T-cell (primary cell): Measurements from ENCODE around the gene FLT3LG. TPM values are rescaled to one million over a fixed set of nuclear protein-coding genes. Genes with fewer than 3 reads are reported as not detected.
A peak's percentile ranks its signal among the peaks of the same experiment; 100 is the strongest.

ENCODE experiments used
- ATAC-seq, 4 experiments: fragments of 200-7000 bp in 3 of 4; fragments of 150-1000 bp in 1 of 4; cut with Tn5 transposase; replicated peaks in 1 of 4; 1 replicate in 3 of 4; 2 replicates in 1 of 4; pipeline ENCODE4 v1.10.0; 2021; ENCODE audit warnings: moderate library complexity in 3 of 4, mild to moderate bottlenecking in 2 of 4, moderate number of reproducible peaks in 1 of 4
- CTCF ChIA-PET, 2 donors: fragments of 300-600 bp; sonication (Branson Sonifier 250); formaldehyde crosslinking; loops; one replicate each; lab custom pipeline; 2022; ENCODE audit warnings: antibody characterized with exemption in 2 of 2; lab: Charles Lee
- POLR2A ChIA-PET, 2 donors: fragments of 300-600 bp; sonication (Branson Sonifier 250); formaldehyde crosslinking; loops; one replicate each; lab custom pipeline; 2022; ENCODE audit warnings: antibody characterized with exemption in 2 of 2; lab: Charles Lee
- DNase-seq, 35 experiments: peaks; one replicate each; pipeline versions ENCODE4 v3.0.0 to v3.0.0-alpha.2; 2013 to 2023
- H3K27ac ChIP-seq: one replicate; pipeline ENCODE4 v1.5.1; 2013; ENCODE audit warnings: low read length
- H3K27me3 ChIP-seq, 2 experiments: replicated peaks in 1 of 2; 1 replicate in 1 of 2; 2 replicates in 1 of 2; pipeline versions ENCODE4 v1.6.1 to v1.7.0; 2013; ENCODE audit warnings: low read length in 1 of 2, mixed read lengths in 1 of 2; ENCODE audit not compliant: control insufficient read depth in 2 of 2, insufficient read depth in 2 of 2; ENCODE audit errors: extremely low read depth in 1 of 2
- H3K36me3 ChIP-seq, 2 donors: 1 replicate in 1 of 2; 2 replicates in 1 of 2; pipeline versions ENCODE4 v1.6.1 to v1.7.0; 2013; ENCODE audit warnings: low read length in 1 of 2; ENCODE audit not compliant: control insufficient read depth in 2 of 2, insufficient read depth in 1 of 2; ENCODE audit errors: extremely low read depth in 1 of 2
- H3K4me1 ChIP-seq, 2 experiments: 1 replicate in 1 of 2; 2 replicates in 1 of 2; pipeline versions ENCODE4 v1.6.1 to v1.7.0; 2013; ENCODE audit warnings: low read length in 2 of 2, mixed read lengths in 1 of 2; ENCODE audit not compliant: insufficient read depth in 2 of 2, control insufficient read depth in 1 of 2; ENCODE audit errors: extremely low read depth in 1 of 2
- H3K4me3 ChIP-seq, 2 donors: 1 replicate in 1 of 2; 2 replicates in 1 of 2; pipeline versions ENCODE4 v1.5.1 to v1.7.0; 2013; ENCODE audit warnings: mild to moderate bottlenecking in 2 of 2, low read length in 1 of 2, moderate library complexity in 1 of 2; ENCODE audit not compliant: control insufficient read depth in 1 of 2; ENCODE audit errors: extremely low read depth in 1 of 2
- H3K9me3 ChIP-seq: 2 replicates; pipeline ENCODE4 v1.7.0; 2013
- H3K27ac Mint-ChIP-seq, 2 donors: one replicate each; pipeline ENCODE4 v1.8.0; 2020 to 2021; ENCODE audit warnings: mild to moderate bottlenecking in 2 of 2, mixed read lengths in 2 of 2
- H3K27me3 Mint-ChIP-seq, 2 donors: one replicate each; pipeline ENCODE4 v1.8.0; 2021 to 2022; ENCODE audit warnings: mixed read lengths in 2 of 2
- H3K36me3 Mint-ChIP-seq: one replicate; pipeline ENCODE4 v1.8.0; 2021; ENCODE audit warnings: mixed read lengths
- H3K4me1 Mint-ChIP-seq, 3 donors: one replicate each; pipeline ENCODE4 v1.8.0; 2020 to 2022; ENCODE audit warnings: mixed read lengths in 3 of 3, mild to moderate bottlenecking in 1 of 3
- H3K4me3 Mint-ChIP-seq, 3 donors: one replicate each; pipeline ENCODE4 v1.8.0; 2020 to 2022; ENCODE audit warnings: mild to moderate bottlenecking in 3 of 3, mixed read lengths in 3 of 3, moderate library complexity in 3 of 3
- H3K9me3 Mint-ChIP-seq, 3 donors: one replicate each; pipeline ENCODE4 v1.8.0; 2020 to 2022; ENCODE audit warnings: mixed read lengths in 3 of 3
- WGBS: methylation state at CpG from one replicate; pipeline ENCODE4 v1.1.5; 2013; ENCODE audit warnings: missing lambda C conversion rate; ENCODE audit not compliant: insufficient coverage; 5-methylcytosine and 5-hydroxymethylcytosine counted together
- total RNA-seq, 35 experiments: library from RNA in 6 of 35; stranded (reverse) in 6 of 35; fragments of 120-200 nt in 1 of 35; gene quantifications; one replicate each; pipeline versions ENCODE4 v1.2.1 to v1.2.4 and lab custom pipeline; 2013 to 2026

The FLT3LG gene
- total RNA-seq, 5 donors from 2014 or later (not counting 1 experiment from before 2014, with no cell fraction given) = 238 to 356 (median 260) TPM

GRCh38 chr19:49448432-49448786, 25.6 kb upstream of the FLT3LG start:
- H3K27me3 ChIP-seq = no peaks in the 10 kb centered on the region
- ChIA-PET CTCF (no interaction called here), POLR2A (no interaction called here)
- no peak overlapping the region for H3K27ac ChIP-seq
- DNase-seq (no peak), ATAC-seq (no peak)
- Mint-ChIP-seq H3K9me3 (no peaks in the 10 kb centered on the region), H3K36me3 (peaks cover 31% of the 10 kb centered on the region), H3K27ac (peak overlapping the region; percentile 43 to 55), H3K4me3 (peak overlapping the region in 1 of 3 donors; percentile 32), H3K27me3 (no peaks in the 10 kb centered on the region), H3K4me1 (peaks cover 42 to 56% (median 53%) of the 10 kb centered on the region in 3 donors)
- no peaks in the 10 kb centered on the region for H3K9me3 ChIP-seq
- H3K4me3 ChIP-seq = no peak overlapping the region
- WGBS = 96% methylated on average over 4 of the region's 6 CpGs
- peaks cover 12 to 37% of the 10 kb centered on the region in 2 donors for H3K36me3 ChIP-seq
- H3K4me1 ChIP-seq = peaks cover 4 to 57% of the 10 kb centered on the region in 2 experiments

DNA sequence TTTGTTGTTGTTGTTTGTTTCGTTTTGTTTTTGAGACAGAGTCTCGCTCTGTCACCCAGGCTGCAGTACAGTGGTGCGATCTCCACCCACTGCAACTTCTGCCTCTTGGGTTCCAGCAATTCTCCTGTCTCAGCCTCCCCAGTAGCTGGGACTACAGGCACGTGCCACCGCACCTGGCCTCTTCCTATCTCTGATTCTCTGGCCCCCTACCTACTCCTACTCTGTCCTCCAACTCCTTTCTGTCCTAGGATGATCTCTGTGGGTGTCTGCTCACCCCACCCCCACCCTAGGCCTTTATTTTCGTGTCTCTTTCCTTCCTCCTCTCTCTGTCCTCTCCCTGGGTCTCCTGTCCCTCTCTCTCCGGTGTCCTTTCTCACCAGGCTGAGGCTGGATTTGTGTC, 23.6 kb upstream of the FLT3LG start:
- CTCF ChIA-PET = no interaction called here
- DNase-seq (no peak), ATAC-seq (no peak)
- H3K36me3 Mint-ChIP-seq = peaks cover 31% of the 10 kb centered on the region
- H3K27me3 ChIP-seq = no peaks in the 10 kb centered on the region
- H3K27me3 Mint-ChIP-seq = no peaks in the 10 kb centered on the region
- H3K27ac ChIP-seq = no peak overlapping the region
- peak overlapping the region; percentile 95 to 98 (median 98) for H3K4me3 Mint-ChIP-seq
- POLR2A ChIA-PET = interaction anchor here in 1 of 2 donors (0.6 to 0.7 kb wide), 2 partner anchors 23 to 354 kb away, joined by 3 to 7 read pairs; partner anchors contain the start of gene FLT3LG
- 78% methylated on average over 4 of the region's 7 CpGs for WGBS
- peak overlapping the region in 1 of 2 donors; percentile 99 for H3K4me3 ChIP-seq
- H3K9me3 Mint-ChIP-seq = no peaks in the 10 kb centered on the region
- peak overlapping the region; percentile 78 to 98 for H3K27ac Mint-ChIP-seq
- no peaks in the 10 kb centered on the region for H3K9me3 ChIP-seq
- peaks cover 7 to 62% of the 10 kb centered on the region in 2 experiments for H3K4me1 ChIP-seq
- H3K36me3 ChIP-seq = peaks cover 17 to 37% of the 10 kb centered on the region in 2 donors
- peaks cover 50 to 54% (median 53%) of the 10 kb centered on the region in 3 donors for H3K4me1 Mint-ChIP-seq

GRCh38 chr19:49451430-49452181, 22.4 kb upstream of the FLT3LG start, which contains the start of gene PIH1D1:
PIH1D1 (minus strand) TSS chr19:49451814; CDS start chr19:49451574, 240 bp downstream.
- ChIA-PET POLR2A (interaction anchor here (0.6 to 1.1 kb wide), 6 partner anchors 18 to 1088 kb away, joined by 3 to 7 read pairs (median 4); partner anchors contain the start of gene TMEM143 (in 1 of the 2)), CTCF (interaction anchor here (0.5 to 1.4 kb wide), 9 partner anchors 10 to 458 kb away, joined by 3 to 6 read pairs (median 4); partner anchors contain the start of genes AP2A1 (in 1 of the 2) and RUVBL2 (in 1 of the 2))
- peak within 1 kb of the TSS; percentile 95 to 98 (median 98) for H3K4me3 Mint-ChIP-seq
- H3K9me3 Mint-ChIP-seq = no peaks in the 10 kb centered on the region
- no peaks in the 10 kb centered on the region for H3K27me3 ChIP-seq
- ATAC-seq (peak; percentile 61 to 72 (median 68)), DNase-seq (peak; percentile 82 to 98 (median 94))
- peaks cover 50 to 62% (median 53%) of the 10 kb centered on the region in 3 donors for H3K4me1 Mint-ChIP-seq
- H3K36me3 ChIP-seq = peaks cover 15 to 37% of the 10 kb centered on the region in 2 donors
- peaks cover 7 to 62% of the 10 kb centered on the region in 2 experiments for H3K4me1 ChIP-seq
- H3K27me3 Mint-ChIP-seq = no peaks in the 10 kb centered on the region
- H3K4me3 ChIP-seq = peak within 1 kb of the TSS; percentile 99
- peaks cover 35% of the 10 kb centered on the region for H3K36me3 Mint-ChIP-seq
- WGBS = 1% methylated on average over 42 of the region's 42 CpGs
- peak within 1 kb of the TSS; percentile 98 to 99 for H3K27ac Mint-ChIP-seq
- peak within 1 kb of the TSS; percentile 83 for H3K27ac ChIP-seq
- no peaks in the 10 kb centered on the region for H3K9me3 ChIP-seq

GRCh38 chr19:49453013-49453756, 20.8 kb upstream of the FLT3LG start, which contains the start of gene ALDH16A1:
ALDH16A1 (plus strand) TSS chr19:49453225; CDS start chr19:49453332, 107 bp downstream.
- peaks cover 36% of the 10 kb centered on the region for H3K36me3 Mint-ChIP-seq
- H3K4me1 Mint-ChIP-seq = peaks cover 52 to 68% (median 56%) of the 10 kb centered on the region in 3 donors
- CTCF ChIA-PET = interaction anchor here in 1 of 2 donors (0.6 to 1.4 kb wide), 6 partner anchors 16 to 65 kb away, joined by 3 to 12 read pairs (median 4); partner anchors contain the start of genes FLT3LG and KASH5
- H3K9me3 ChIP-seq = no peaks in the 10 kb centered on the region
- peaks cover 7 to 24% of the 10 kb centered on the region in 2 donors for H3K36me3 ChIP-seq
- peak within 1 kb of the TSS; percentile 99 for H3K4me3 ChIP-seq
- H3K27ac Mint-ChIP-seq = peak within 1 kb of the TSS; percentile 98 to 99
- DNase-seq (peak; percentile 95 to 98 (median 97)), ATAC-seq (peak; percentile 86 to 92 (median 88))
- POLR2A ChIA-PET = interaction anchor here (0.5 to 1.0 kb wide), 3 partner anchors 16 to 28 kb away, joined by 3 to 11 read pairs (median 4); no protein-coding TSS in a partner anchor
- 0% methylated on average over 58 of the region's 66 CpGs for WGBS
- H3K27me3 Mint-ChIP-seq = no peaks in the 10 kb centered on the region
- H3K4me1 ChIP-seq = peaks cover 7 to 64% of the 10 kb centered on the region in 2 experiments
- H3K4me3 Mint-ChIP-seq = peak within 1 kb of the TSS; percentile 95 to 98 (median 98)
- no peaks in the 10 kb centered on the region for H3K9me3 Mint-ChIP-seq
- H3K27ac ChIP-seq = peak within 1 kb of the TSS; percentile 83
- H3K27me3 ChIP-seq = no peaks in the 10 kb centered on the region

DNA sequence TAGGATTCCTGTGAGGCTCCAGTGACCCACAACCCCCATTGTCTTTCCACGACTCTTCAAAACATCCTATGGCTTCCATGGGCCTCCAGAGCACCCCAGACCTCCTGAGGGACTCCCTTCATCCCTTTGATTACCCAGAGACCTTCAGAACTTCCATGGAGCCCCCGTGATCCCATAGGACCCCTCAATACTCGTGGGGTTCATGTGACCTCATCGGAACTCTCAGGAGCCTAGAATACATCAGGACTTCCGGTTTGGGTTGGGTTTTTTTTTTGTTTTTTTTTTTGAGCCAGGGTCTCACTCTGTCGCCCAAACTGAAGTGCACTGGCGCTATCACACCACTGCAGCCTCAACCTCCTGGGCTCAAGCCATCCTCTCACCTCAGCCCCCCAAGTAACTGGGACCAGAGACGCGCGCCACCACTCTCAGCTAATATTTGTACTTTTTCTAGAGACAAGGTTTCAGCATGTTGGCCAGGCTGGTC, 20.2 kb upstream of the FLT3LG start:
- Histone ChIP-seq H3K4me3 (peak overlapping the region; percentile 51 to 74), H3K27me3 (no peaks in the 10 kb centered on the region), H3K4me1 (peaks cover 7 to 65% of the 10 kb centered on the region in 2 experiments), H3K9me3 (no peaks in the 10 kb centered on the region), H3K27ac (peak overlapping the region; percentile 83), H3K36me3 (peaks cover 7 to 24% of the 10 kb centered on the region in 2 donors)
- peak in 1 of 35 experiments; percentile 54 for DNase-seq
- WGBS = 78% methylated on average over 3 of the region's 10 CpGs
- no peak for ATAC-seq
- Mint-ChIP-seq H3K4me1 (peaks cover 45 to 62% (median 51%) of the 10 kb centered on the region in 3 donors), H3K27me3 (no peaks in the 10 kb centered on the region), H3K4me3 (peak overlapping the region; percentile 95 to 98 (median 98)), H3K9me3 (no peaks in the 10 kb centered on the region), H3K36me3 (peaks cover 30% of the 10 kb centered on the region), H3K27ac (peak overlapping the region; percentile 98 to 99)
- CTCF ChIA-PET = interaction anchor here in 1 of 2 donors (0.6 to 1.4 kb wide), 5 partner anchors 15 to 66 kb away, joined by 4 to 12 read pairs (median 5); partner anchors contain the start of genes FLT3LG and KASH5
- POLR2A ChIA-PET = interaction anchor here (0.5 to 1.0 kb wide), 2 partner anchors 15 to 16 kb away, joined by 4 to 11 read pairs; no protein-coding TSS in a partner anchor
